Osteocyte (in vitro differentiated cells): ENCODE measurements around the gene PKP3. TPM values are rescaled to one million over a fixed set of nuclear protein-coding genes. Genes with fewer than 3 reads are reported as not detected.

ENCODE experiments used
- DNase-seq: peaks from one replicate; pipeline ENCODE4 v3.0.0; 2021; ENCODE audit warnings: mixed read lengths; ENCODE audit not compliant: unreplicated experiment; ENCODE audit errors: extremely low spot score
- H3K27ac Mint-ChIP-seq: one replicate; pipeline ENCODE4 v1.8.0; 2021; ENCODE audit warnings: mild to moderate bottlenecking, mixed read lengths; ENCODE audit not compliant: unreplicated experiment
- H3K27me3 Mint-ChIP-seq: one replicate; pipeline ENCODE4 v1.8.0; 2021; ENCODE audit warnings: mixed read lengths; ENCODE audit not compliant: unreplicated experiment
- H3K36me3 Mint-ChIP-seq: one replicate; pipeline ENCODE4 v1.8.0; 2021; ENCODE audit warnings: mixed read lengths; ENCODE audit not compliant: unreplicated experiment
- H3K4me1 Mint-ChIP-seq: one replicate; pipeline ENCODE4 v1.8.0; 2021; ENCODE audit warnings: mixed read lengths; ENCODE audit not compliant: unreplicated experiment
- H3K4me3 Mint-ChIP-seq: one replicate; pipeline ENCODE4 v1.8.0; 2021; ENCODE audit warnings: mild to moderate bottlenecking, moderate library complexity, mixed read lengths; ENCODE audit not compliant: unreplicated experiment
- H3K9me3 Mint-ChIP-seq: one replicate; pipeline ENCODE4 v1.8.0; 2021; ENCODE audit warnings: mixed read lengths; ENCODE audit not compliant: unreplicated experiment
- CTCF ChIP-seq: fragments of 200-600 bp; sonication (generic); IDR thresholded peaks from 2 replicates; pipeline ENCODE4 v1.5.0; 2021; ENCODE audit warnings: antibody characterized with exemption, mild to moderate bottlenecking, moderate library complexity
- total RNA-seq: library from RNA; stranded (reverse); gene quantifications from 2 replicates; pipeline ENCODE4 v1.2.1, GENCODE V29; 2021

The PKP3 gene
- total RNA-seq, 1 donor from 2014 or later: 0.40 TPM

GRCh38 chr11:365831-366230, 28.2 kb upstream of the PKP3 start:
- Mint-ChIP-seq H3K4me3 (no peak overlapping the region), H3K4me1 (peaks cover 24% of the 10 kb centered on the region), H3K27me3 (peaks cover 6% of the 10 kb centered on the region), H3K27ac (no peak overlapping the region), H3K9me3 (peaks cover 5% of the 10 kb centered on the region), H3K36me3 (no peaks in the 10 kb centered on the region)
- no peak for DNase-seq
- no peak for TF ChIP-seq CTCF

GRCh38 chr11:367956-368413, 26.0 kb upstream of the PKP3 start:
- Mint-ChIP-seq H3K27me3 (peaks cover 6% of the 10 kb centered on the region), H3K4me1 (peaks cover 28% of the 10 kb centered on the region), H3K9me3 (no peaks in the 10 kb centered on the region), H3K36me3 (peaks cover 5% of the 10 kb centered on the region), H3K27ac (peak overlapping the region; percentile 47), H3K4me3 (peak overlapping the region; percentile 85)
- TF ChIP-seq CTCF: no peak
- DNase-seq: no peak

GRCh38 chr11:368414-369335, 25.3 kb upstream of the PKP3 start:
- peak overlapping the region; percentile 85 for H3K4me3 Mint-ChIP-seq
- H3K27ac Mint-ChIP-seq: peak overlapping the region; percentile 83
- peak; percentile 85 for DNase-seq
- peaks cover 6% of the 10 kb centered on the region for H3K27me3 Mint-ChIP-seq
- peaks cover 30% of the 10 kb centered on the region for H3K4me1 Mint-ChIP-seq
- no peak for TF ChIP-seq CTCF
- H3K9me3 Mint-ChIP-seq: no peaks in the 10 kb centered on the region
- H3K36me3 Mint-ChIP-seq: peaks cover 5% of the 10 kb centered on the region

- peak within 1 kb of the TSS; percentile 85 for H3K4me3 Mint-ChIP-seq
- H3K9me3 Mint-ChIP-seq: no peaks in the 10 kb centered on the region
- DNase-seq: peak; percentile 80
- peaks cover 5% of the 10 kb centered on the region for H3K36me3 Mint-ChIP-seq
- H3K4me1 Mint-ChIP-seq: peaks cover 36% of the 10 kb centered on the region
- no peak for TF ChIP-seq CTCF
- peaks cover 6% of the 10 kb centered on the region for H3K27me3 Mint-ChIP-seq
- H3K27ac Mint-ChIP-seq: peak within 1 kb of the TSS; percentile 83
These were observed 24.5 kb upstream of the PKP3 start, which contains the start of gene B4GALNT4 for GRCh38 chr11:369336-370018. TSS of gene B4GALNT4 (plus strand) at chr11:369499. CDS start at chr11:369804, 305 bp downstream.
